T-cell (primary cell): ENCODE measurements around the gene FHIT. TPM values are rescaled to one million over a fixed set of nuclear protein-coding genes. Genes with fewer than 3 reads are reported as not detected.

Experiments
- ATAC-seq, 4 experiments: fragments of 200-7000 bp in 3 of 4; fragments of 150-1000 bp in 1 of 4; cut with Tn5 transposase; replicated peaks in 1 of 4; 1 replicate in 3 of 4; 2 replicates in 1 of 4; pipeline ENCODE4 v1.10.0; 2021; ENCODE audit warnings: moderate library complexity in 3 of 4, mild to moderate bottlenecking in 2 of 4, moderate number of reproducible peaks in 1 of 4
- CTCF ChIA-PET, 2 donors: fragments of 300-600 bp; sonication (Branson Sonifier 250); formaldehyde crosslinking; loops; one replicate each; lab custom pipeline; 2022; ENCODE audit warnings: antibody characterized with exemption in 2 of 2; lab: Charles Lee
- POLR2A ChIA-PET, 2 donors: fragments of 300-600 bp; sonication (Branson Sonifier 250); formaldehyde crosslinking; loops; one replicate each; lab custom pipeline; 2022; ENCODE audit warnings: antibody characterized with exemption in 2 of 2; lab: Charles Lee
- DNase-seq, 35 experiments: peaks; one replicate each; pipeline versions ENCODE4 v3.0.0 to v3.0.0-alpha.2; 2013 to 2023
- H3K27ac ChIP-seq: one replicate; pipeline ENCODE4 v1.5.1; 2013; ENCODE audit warnings: low read length
- H3K27me3 ChIP-seq, 2 experiments: replicated peaks in 1 of 2; 1 replicate in 1 of 2; 2 replicates in 1 of 2; pipeline versions ENCODE4 v1.6.1 to v1.7.0; 2013; ENCODE audit warnings: low read length in 1 of 2, mixed read lengths in 1 of 2; ENCODE audit not compliant: control insufficient read depth in 2 of 2, insufficient read depth in 2 of 2; ENCODE audit errors: extremely low read depth in 1 of 2
- H3K36me3 ChIP-seq, 2 donors: 1 replicate in 1 of 2; 2 replicates in 1 of 2; pipeline versions ENCODE4 v1.6.1 to v1.7.0; 2013; ENCODE audit warnings: low read length in 1 of 2; ENCODE audit not compliant: control insufficient read depth in 2 of 2, insufficient read depth in 1 of 2; ENCODE audit errors: extremely low read depth in 1 of 2
- H3K4me1 ChIP-seq, 2 experiments: 1 replicate in 1 of 2; 2 replicates in 1 of 2; pipeline versions ENCODE4 v1.6.1 to v1.7.0; 2013; ENCODE audit warnings: low read length in 2 of 2, mixed read lengths in 1 of 2; ENCODE audit not compliant: insufficient read depth in 2 of 2, control insufficient read depth in 1 of 2; ENCODE audit errors: extremely low read depth in 1 of 2
- H3K4me3 ChIP-seq, 2 donors: 1 replicate in 1 of 2; 2 replicates in 1 of 2; pipeline versions ENCODE4 v1.5.1 to v1.7.0; 2013; ENCODE audit warnings: mild to moderate bottlenecking in 2 of 2, low read length in 1 of 2, moderate library complexity in 1 of 2; ENCODE audit not compliant: control insufficient read depth in 1 of 2; ENCODE audit errors: extremely low read depth in 1 of 2
- H3K9me3 ChIP-seq: 2 replicates; pipeline ENCODE4 v1.7.0; 2013
- H3K27ac Mint-ChIP-seq, 2 donors: one replicate each; pipeline ENCODE4 v1.8.0; 2020 to 2021; ENCODE audit warnings: mild to moderate bottlenecking in 2 of 2, mixed read lengths in 2 of 2
- H3K27me3 Mint-ChIP-seq, 2 donors: one replicate each; pipeline ENCODE4 v1.8.0; 2021 to 2022; ENCODE audit warnings: mixed read lengths in 2 of 2
- H3K36me3 Mint-ChIP-seq: one replicate; pipeline ENCODE4 v1.8.0; 2021; ENCODE audit warnings: mixed read lengths
- H3K4me1 Mint-ChIP-seq, 3 donors: one replicate each; pipeline ENCODE4 v1.8.0; 2020 to 2022; ENCODE audit warnings: mixed read lengths in 3 of 3, mild to moderate bottlenecking in 1 of 3
- H3K4me3 Mint-ChIP-seq, 3 donors: one replicate each; pipeline ENCODE4 v1.8.0; 2020 to 2022; ENCODE audit warnings: mild to moderate bottlenecking in 3 of 3, mixed read lengths in 3 of 3, moderate library complexity in 3 of 3
- H3K9me3 Mint-ChIP-seq, 3 donors: one replicate each; pipeline ENCODE4 v1.8.0; 2020 to 2022; ENCODE audit warnings: mixed read lengths in 3 of 3
- WGBS: methylation state at CpG from one replicate; pipeline ENCODE4 v1.1.5; 2013; ENCODE audit warnings: missing lambda C conversion rate; ENCODE audit not compliant: insufficient coverage; 5-methylcytosine and 5-hydroxymethylcytosine counted together
- total RNA-seq, 35 experiments: library from RNA in 6 of 35; stranded (reverse) in 6 of 35; fragments of 120-200 nt in 1 of 35; gene quantifications; one replicate each; pipeline versions ENCODE4 v1.2.1 to v1.2.4 and lab custom pipeline; 2013 to 2026

Gene FHIT
- total RNA-seq, 5 donors from 2014 or later (not counting 1 experiment from before 2014, with no cell fraction given) = 33.1 to 197 (median 78.3) TPM

- Histone ChIP-seq H3K36me3 (no peaks in the 10 kb centered on the region), H3K27ac (no peak overlapping the region), H3K9me3 (no peaks in the 10 kb centered on the region), H3K4me3 (no peak overlapping the region), H3K4me1 (no peaks in the 10 kb centered on the region), H3K27me3 (no peaks in the 10 kb centered on the region)
- DNase-seq (no peak), ATAC-seq (no peak)
- H3K27me3 Mint-ChIP-seq = no peaks in the 10 kb centered on the region
- no peak overlapping the region for H3K4me3 Mint-ChIP-seq
- CTCF ChIA-PET = no interaction called here
- H3K9me3 Mint-ChIP-seq = no peaks in the 10 kb centered on the region
- no peak overlapping the region for H3K27ac Mint-ChIP-seq
- no peaks in the 10 kb centered on the region for H3K36me3 Mint-ChIP-seq
- POLR2A ChIA-PET = no interaction called here
- H3K4me1 Mint-ChIP-seq = peaks cover 0 to 2% (median 0%) of the 10 kb centered on the region in 3 donors
Observed at GRCh38 chr3:60364475-60364874, 886.8 kb downstream of the FHIT start.

- H3K36me3 ChIP-seq = no peaks in the 10 kb centered on the region
- Mint-ChIP-seq H3K27me3 (no peaks in the 10 kb centered on the region), H3K27ac (no peak overlapping the region), H3K4me1 (peaks cover 0 to 2% (median 0%) of the 10 kb centered on the region in 3 donors), H3K9me3 (peaks cover 0 to 2% (median 0%) of the 10 kb centered on the region in 3 donors), H3K36me3 (no peaks in the 10 kb centered on the region), H3K4me3 (no peak overlapping the region)
- DNase-seq = peak in 1 of 35 experiments; percentile 1
- ATAC-seq = no peak
- ChIA-PET POLR2A (no interaction called here), CTCF (no interaction called here)
- H3K4me3 ChIP-seq = no peak overlapping the region
- no peak overlapping the region for H3K27ac ChIP-seq
- H3K4me1 ChIP-seq = no peaks in the 10 kb centered on the region
- no peaks in the 10 kb centered on the region for H3K27me3 ChIP-seq
- no peaks in the 10 kb centered on the region for H3K9me3 ChIP-seq
- WGBS = 35% methylated on average over 2 of the region's 2 CpGs
Observed at GRCh38 chr3:60363817-60364216, 887.4 kb downstream of the FHIT start.

- no peaks in the 10 kb centered on the region for H3K36me3 ChIP-seq
- no CpG with 5 or more reads among the region's 2 CpGs for WGBS
- no peak overlapping the region for H3K4me3 ChIP-seq
- no peak overlapping the region for H3K4me3 Mint-ChIP-seq
- no peaks in the 10 kb centered on the region for H3K4me1 ChIP-seq
- CTCF ChIA-PET = no interaction called here
- POLR2A ChIA-PET = no interaction called here
- DNase-seq (no peak), ATAC-seq (no peak)
- no peaks in the 10 kb centered on the region for H3K27me3 ChIP-seq
- H3K9me3 ChIP-seq = no peaks in the 10 kb centered on the region
- peaks cover 0 to 3% (median 0%) of the 10 kb centered on the region in 3 donors for H3K9me3 Mint-ChIP-seq
- H3K27ac ChIP-seq = no peak overlapping the region
- no peaks in the 10 kb centered on the region for H3K36me3 Mint-ChIP-seq
- no peaks in the 10 kb centered on the region for H3K4me1 Mint-ChIP-seq
- H3K27me3 Mint-ChIP-seq = no peaks in the 10 kb centered on the region
- H3K27ac Mint-ChIP-seq = no peak overlapping the region
Observed at GRCh38 chr3:60355825-60356224, 895.4 kb downstream of the FHIT start.

- 89% methylated on average over 1 of the region's 1 CpG for WGBS
- H3K27me3 Mint-ChIP-seq = no peaks in the 10 kb centered on the region
- no peaks in the 10 kb centered on the region for H3K36me3 Mint-ChIP-seq
- no peak overlapping the region for H3K4me3 Mint-ChIP-seq
- H3K4me3 ChIP-seq = no peak overlapping the region
- no peaks in the 10 kb centered on the region for H3K4me1 Mint-ChIP-seq
- no peaks in the 10 kb centered on the region for H3K27me3 ChIP-seq
- no peaks in the 10 kb centered on the region for H3K4me1 ChIP-seq
- peaks cover 0 to 4% (median 0%) of the 10 kb centered on the region in 3 donors for H3K9me3 Mint-ChIP-seq
- DNase-seq (no peak), ATAC-seq (no peak)
- no peaks in the 10 kb centered on the region for H3K36me3 ChIP-seq
- H3K27ac Mint-ChIP-seq = no peak overlapping the region
- no peaks in the 10 kb centered on the region for H3K9me3 ChIP-seq
- ChIA-PET POLR2A (no interaction called here), CTCF (no interaction called here)
- H3K27ac ChIP-seq = no peak overlapping the region
Observed at GRCh38 chr3:60351481-60351880, 899.8 kb downstream of the FHIT start.

GRCh38 chr3:60344340-60344739, 906.9 kb downstream of the FHIT start:
- Mint-ChIP-seq H3K36me3 (no peaks in the 10 kb centered on the region), H3K27ac (no peak overlapping the region), H3K4me1 (no peaks in the 10 kb centered on the region), H3K4me3 (no peak overlapping the region), H3K27me3 (no peaks in the 10 kb centered on the region), H3K9me3 (no peaks in the 10 kb centered on the region)
- CTCF ChIA-PET = no interaction called here
- no peaks in the 10 kb centered on the region for H3K4me1 ChIP-seq
- no peaks in the 10 kb centered on the region for H3K9me3 ChIP-seq
- H3K36me3 ChIP-seq = no peaks in the 10 kb centered on the region
- ATAC-seq (no peak), DNase-seq (no peak)
- POLR2A ChIA-PET = interaction anchor here in 1 of 2 donors (0.5 to 0.7 kb wide), 2 partner anchors 53 to 1296 kb away, joined by 3 to 4 read pairs; no protein-coding TSS in a partner anchor
- no peaks in the 10 kb centered on the region for H3K27me3 ChIP-seq
- H3K27ac ChIP-seq = no peak overlapping the region
- no peak overlapping the region for H3K4me3 ChIP-seq
- WGBS = no CpG with 5 or more reads among the region's 3 CpGs

GRCh38 chr3:60343831-60344230, 907.4 kb downstream of the FHIT start:
- no peak for ATAC-seq
- no peaks in the 10 kb centered on the region for H3K36me3 Mint-ChIP-seq
- no peaks in the 10 kb centered on the region for H3K27me3 ChIP-seq
- no peak for DNase-seq
- no CpG with 5 or more reads among the region's 2 CpGs for WGBS
- POLR2A ChIA-PET = interaction anchor here in 1 of 2 donors (0.5 kb wide), 1 partner anchor 54 kb away, joined by 4 read pairs; no protein-coding TSS in a partner anchor
- H3K36me3 ChIP-seq = no peaks in the 10 kb centered on the region
- no peaks in the 10 kb centered on the region for H3K4me1 ChIP-seq
- no peak overlapping the region for H3K27ac ChIP-seq
- H3K27me3 Mint-ChIP-seq = no peaks in the 10 kb centered on the region
- no peak overlapping the region for H3K27ac Mint-ChIP-seq
- H3K4me3 Mint-ChIP-seq = no peak overlapping the region
- CTCF ChIA-PET = no interaction called here
- H3K4me3 ChIP-seq = no peak overlapping the region
- no peaks in the 10 kb centered on the region for H3K9me3 Mint-ChIP-seq
- no peaks in the 10 kb centered on the region for H3K4me1 Mint-ChIP-seq
- H3K9me3 ChIP-seq = no peaks in the 10 kb centered on the region

GRCh38 chr3:60339304-60339703, 911.9 kb downstream of the FHIT start:
- CTCF ChIA-PET = no interaction called here
- Histone ChIP-seq H3K27me3 (no peaks in the 10 kb centered on the region), H3K36me3 (no peaks in the 10 kb centered on the region), H3K27ac (no peak overlapping the region), H3K4me1 (peaks cover 0 to under 1% of the 10 kb centered on the region in 2 experiments), H3K9me3 (no peaks in the 10 kb centered on the region), H3K4me3 (no peak overlapping the region)
- Mint-ChIP-seq H3K27ac (no peak overlapping the region), H3K27me3 (no peaks in the 10 kb centered on the region), H3K36me3 (no peaks in the 10 kb centered on the region), H3K9me3 (no peaks in the 10 kb centered on the region), H3K4me1 (peaks cover 0 to 4% (median 0%) of the 10 kb centered on the region in 3 donors), H3K4me3 (no peak overlapping the region)
- DNase-seq = no peak
- 90% methylated on average over 6 of the region's 6 CpGs for WGBS
- ATAC-seq = no peak
- POLR2A ChIA-PET = no interaction called here
